GDM1 (cell line): ENCODE results near the gene TMEM134.
A peak's percentile ranks its signal among the peaks of the same experiment; 100 is the strongest.
"Not testable (repeated sequence)": the region's sequence is repeated elsewhere in the genome, so short reads cannot be mapped to it uniquely, and the experiment has no call there.

Source experiments
- DNase-seq: peaks from one replicate; lab custom pipeline; 2025; lab: John Stamatoyannopoulos, UW

TMEM134 gene, protein sequence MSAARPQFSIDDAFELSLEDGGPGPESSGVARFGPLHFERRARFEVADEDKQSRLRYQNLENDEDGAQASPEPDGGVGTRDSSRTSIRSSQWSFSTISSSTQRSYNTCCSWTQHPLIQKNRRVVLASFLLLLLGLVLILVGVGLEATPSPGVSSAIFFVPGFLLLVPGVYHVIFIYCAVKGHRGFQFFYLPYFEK

DNA sequence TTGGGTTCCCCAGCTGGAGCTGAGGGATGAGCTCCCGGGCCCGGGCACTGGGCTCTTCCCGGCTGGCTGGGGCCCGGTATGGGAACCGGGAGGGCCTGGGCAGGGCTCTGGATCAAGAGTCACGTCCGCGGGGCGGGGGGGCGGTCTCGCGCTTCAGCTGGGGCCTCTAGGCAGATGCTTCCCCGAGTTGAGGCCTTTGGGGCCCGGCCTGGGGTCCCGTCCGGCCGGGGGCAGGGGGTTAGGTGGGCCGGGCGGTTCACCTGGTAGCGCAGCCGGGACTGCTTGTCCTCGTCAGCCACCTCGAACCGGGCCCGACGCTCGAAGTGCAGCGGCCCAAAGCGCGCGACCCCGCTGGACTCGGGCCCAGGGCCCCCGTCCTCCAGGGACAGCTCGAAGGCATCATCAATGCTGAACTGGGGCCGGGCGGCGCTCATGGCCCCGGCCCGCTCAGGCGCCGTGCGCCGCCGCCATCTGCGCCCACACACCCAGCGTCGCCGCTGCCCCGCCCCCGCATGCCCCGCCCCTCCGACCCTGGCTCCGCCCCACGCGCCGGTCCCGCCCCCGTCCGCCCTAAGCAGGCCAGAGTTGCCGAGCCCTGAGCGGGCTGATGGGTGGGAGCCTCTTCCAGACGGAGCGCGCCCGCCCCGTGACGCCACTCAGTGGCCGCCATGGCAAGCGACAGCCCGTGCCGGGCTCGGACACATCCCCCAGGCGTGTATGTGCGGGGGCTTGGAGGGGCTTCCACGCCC, at the start of gene TMEM134:
TSS of gene TMEM134 (minus strand) at position 493 of the 749 bp plus-strand sequence. CDS start at position 434, 59 bp downstream.
- DNase-seq, result peak; percentile 88

DNA sequence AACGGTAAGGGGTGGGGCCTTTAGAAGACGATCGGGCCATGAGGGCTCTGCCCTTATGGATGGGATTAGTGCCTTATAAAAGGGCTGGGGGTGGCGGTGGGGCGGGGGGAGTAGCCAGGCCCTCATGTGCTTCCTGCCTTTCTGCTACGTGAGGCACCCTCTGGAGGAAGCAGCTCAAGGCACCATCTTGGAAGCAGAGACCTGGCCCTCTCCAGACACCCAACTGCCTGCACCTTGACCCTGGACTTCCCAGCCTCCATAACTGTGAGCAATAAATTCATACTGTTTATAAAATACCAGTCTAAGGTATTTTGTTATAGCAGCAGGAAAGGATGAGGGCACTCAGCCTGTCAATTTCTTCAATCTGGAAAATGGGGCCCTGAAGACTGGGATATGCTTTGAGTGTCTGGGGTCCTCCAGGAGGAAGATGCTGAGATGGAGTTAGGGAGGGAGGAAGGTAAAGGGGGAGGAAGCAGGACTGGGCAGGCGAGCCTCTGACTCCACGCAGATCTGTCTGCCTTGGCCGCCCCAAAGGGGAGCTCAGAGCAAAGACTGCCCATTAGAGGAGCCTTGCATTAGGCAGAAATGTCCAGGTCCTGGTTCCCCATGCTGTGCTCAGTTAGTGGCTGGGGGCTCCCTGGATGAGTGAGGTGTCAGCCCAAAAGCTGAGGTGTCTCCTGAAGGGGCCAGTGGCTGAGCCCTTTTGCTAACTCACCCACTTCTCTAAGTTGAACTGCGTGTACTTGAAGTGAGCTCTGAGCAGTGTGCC, 48.9 kb upstream of the TMEM134 start:
- no peak for DNase-seq

DNA sequence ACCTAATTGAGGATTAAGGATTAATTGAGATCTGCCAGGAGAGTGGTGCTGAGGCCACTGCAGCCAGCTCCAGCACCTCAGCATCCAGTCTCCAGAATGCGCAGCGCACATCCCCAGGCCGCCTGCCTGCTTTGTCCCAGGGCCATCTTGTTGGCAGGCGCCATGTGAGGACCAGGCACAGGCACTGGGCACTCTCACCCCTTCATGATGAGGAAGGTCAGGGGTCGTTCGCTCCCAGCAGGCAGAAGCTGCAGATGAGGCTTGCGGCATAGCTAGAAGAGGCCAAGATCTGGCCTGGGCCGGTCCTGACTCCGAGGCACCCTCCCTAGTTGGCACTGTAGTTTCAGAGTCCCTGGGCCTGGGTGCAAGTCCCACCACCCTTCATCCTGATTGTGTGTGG, 47.8 kb upstream of the TMEM134 start:
- no peak for DNase-seq

DNA sequence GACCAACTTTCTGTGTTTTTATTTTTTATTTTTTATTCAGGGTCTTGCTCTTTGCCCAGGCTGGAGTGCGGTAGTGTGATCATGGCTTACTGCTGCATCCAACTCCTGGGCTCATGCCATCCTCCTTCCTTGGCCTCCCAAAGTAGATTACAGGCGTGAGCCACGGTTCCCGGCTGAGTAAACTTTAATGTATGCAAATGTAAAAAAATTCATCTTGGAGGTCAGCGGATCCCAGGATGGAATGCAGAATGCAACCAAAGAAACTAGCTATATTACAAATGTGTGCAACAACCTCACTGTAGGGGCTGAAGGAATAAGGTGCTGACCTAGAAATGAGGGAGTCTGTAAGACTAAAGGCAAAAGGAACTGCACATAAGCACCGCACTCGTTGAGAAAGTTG, 45.1 kb upstream of the TMEM134 start:
- no peak for DNase-seq

DNA sequence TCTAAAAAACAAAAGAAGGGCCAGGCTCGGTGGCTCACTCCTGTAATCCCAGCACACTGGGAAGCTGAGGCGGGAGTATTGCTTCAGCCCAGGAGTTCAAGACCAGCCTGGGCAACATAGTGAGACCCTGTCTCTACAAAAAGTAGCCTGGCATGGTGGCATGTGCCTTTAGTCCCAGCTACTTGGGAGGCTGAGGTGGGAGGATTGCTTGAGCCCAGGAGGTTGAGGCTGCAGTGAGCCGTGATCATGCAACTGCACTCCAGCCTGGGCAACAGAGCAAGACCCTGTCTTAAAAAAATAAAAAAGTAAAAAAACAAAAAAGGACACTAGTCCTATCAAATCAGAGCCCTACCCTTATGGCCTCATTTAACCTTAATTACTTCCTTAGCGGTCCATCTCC, 42.5 kb upstream of the TMEM134 start:
- not testable (repeated sequence) for DNase-seq

DNA sequence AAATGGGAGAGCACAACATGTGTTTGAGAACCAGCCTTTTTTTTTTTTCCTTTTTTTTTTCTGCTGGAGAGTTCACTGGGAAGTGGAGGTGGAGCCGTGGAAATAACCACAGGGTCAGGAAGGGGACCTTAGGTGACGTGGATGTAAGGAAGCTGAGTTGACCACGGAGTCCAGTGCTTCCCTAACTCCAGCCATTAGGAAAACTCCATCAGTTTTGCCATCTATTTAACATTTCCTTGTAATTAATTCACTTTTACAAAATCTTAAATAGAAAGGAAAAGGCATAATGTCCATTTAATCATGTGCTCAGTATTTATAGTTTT, 40.9 kb upstream of the TMEM134 start:
- DNase-seq, result no peak

DNA sequence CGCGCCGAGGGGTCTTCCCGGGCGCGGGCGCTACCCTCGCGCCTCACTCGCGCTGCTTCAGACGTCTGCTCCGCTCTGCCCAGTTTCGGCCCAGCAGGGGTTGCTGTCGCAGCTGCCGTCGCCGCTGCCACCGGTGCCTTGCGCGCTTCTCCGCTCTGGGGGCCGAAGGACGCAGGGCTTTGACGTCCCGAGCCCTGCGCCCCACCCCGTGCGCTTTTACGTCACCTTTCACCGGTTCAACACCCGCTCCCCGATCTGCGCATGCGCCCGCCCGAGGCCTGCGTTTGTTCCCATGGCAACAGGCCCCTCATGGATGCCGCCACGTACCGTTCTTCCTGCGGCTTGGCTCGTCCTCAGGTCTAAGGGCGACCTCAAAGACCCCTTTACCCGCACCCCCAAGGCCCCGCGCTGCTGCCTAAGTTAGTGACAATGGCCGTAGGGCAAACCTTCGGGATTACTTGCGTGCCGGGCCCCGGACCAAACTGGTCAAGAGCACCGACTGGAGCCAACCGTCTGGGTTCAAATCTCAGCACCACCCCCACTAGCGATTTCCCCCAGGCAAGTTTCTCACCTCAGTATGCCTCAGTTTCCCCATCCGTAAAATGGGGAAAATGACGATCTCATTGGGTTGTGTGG, 39.6 kb upstream of the TMEM134 start:
- DNase-seq, result peak; percentile 91

DNA sequence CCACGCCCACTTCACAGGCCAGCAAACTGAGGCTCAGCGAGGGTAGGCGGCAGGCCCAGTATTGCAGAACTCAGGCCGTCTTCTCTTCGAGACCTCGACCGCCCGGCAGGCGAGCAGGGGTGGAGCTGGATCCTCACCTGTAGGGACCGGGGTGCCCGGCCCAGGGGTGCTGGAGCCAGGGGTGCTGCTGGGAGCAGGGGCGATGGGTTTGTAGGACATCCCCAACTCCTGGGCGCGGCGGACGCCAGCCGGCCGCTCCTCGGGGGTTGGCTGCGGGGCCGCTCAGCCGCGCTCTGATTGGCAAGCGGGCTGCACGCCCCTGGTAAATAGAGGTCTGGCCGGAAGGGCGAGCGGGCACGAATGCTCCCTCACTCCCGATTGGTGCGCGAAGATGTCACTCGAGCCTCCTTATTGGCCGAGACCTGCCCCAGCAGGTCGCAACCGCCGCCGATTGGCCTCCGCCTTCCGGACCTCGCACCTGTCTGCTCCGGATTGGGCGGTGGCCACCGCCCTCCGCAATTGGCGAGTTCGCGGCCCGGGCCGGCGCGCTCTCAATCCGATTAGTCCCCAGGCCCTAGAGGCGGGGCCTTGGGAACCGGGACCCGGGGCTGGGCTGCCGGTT, 38.9 kb upstream of the TMEM134 start, which contains the start of gene CDK2AP2:
TSS of gene CDK2AP2 (minus strand) at position 299 of the 622 bp plus-strand sequence. CDS start at position 219, 80 bp downstream.
- DNase-seq, result peak; percentile 100

DNA sequence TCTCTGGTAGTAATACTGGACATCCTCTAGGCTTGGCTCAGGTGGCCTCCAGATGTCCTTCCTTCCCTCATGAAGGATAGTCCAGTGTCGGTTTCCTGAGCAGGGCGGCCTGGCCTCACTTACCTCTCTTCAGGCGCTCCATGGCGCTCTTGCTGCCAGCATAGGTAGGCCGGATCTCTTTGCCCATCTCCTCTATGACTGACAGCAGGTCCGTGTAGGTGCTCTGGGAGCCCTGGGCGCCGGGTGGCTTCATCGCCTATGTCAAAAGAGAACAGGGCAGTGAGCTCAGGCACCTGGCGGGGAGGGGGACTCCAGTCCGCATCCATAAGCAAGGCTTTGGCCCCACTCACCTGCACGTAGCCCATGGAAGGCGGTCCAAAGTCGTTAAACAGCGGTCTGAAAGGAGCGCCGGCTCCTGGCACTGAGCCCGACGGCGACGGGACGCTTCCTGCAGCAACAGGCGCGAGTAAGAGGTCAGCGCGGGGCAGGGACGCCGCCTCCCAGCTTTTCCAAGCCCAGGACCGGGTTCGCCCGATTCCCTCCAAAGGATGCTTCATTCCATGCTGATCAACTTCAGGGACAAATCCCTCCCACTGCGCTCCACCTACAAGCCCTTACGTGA, 38.3 kb upstream of the TMEM134 start:
- no peak for DNase-seq

DNA sequence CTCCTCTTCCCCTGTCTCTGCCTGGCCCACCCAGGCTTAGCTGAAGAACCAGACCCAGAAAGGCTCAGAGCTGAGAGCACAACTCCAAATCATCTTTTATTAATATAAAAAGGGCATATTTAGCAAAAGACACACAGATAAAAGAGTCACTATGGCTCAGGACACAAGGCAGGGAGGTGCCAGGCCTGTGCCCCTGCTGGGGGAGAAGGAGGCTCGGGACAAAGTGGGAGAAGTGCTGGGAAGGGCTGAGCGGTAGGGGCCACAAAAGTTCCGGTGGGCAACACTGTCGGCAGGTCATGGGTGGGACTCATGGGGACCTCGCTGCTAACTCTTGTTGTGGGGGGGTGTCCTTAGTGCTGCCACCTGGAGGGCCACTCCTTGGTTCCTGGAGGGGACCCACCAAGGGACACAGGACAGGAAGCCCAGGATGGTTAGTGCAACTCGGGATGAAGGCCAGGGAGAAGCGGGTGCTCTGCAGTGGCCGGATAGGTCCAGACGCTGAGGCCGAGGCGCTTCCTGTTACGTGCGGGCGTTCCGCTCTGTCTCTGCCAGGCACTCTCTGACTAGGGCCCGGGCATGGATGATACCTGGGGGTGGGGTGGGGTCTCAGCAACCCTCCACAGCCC, 37.5 kb upstream of the TMEM134 start:
- DNase-seq, result no peak

DNA sequence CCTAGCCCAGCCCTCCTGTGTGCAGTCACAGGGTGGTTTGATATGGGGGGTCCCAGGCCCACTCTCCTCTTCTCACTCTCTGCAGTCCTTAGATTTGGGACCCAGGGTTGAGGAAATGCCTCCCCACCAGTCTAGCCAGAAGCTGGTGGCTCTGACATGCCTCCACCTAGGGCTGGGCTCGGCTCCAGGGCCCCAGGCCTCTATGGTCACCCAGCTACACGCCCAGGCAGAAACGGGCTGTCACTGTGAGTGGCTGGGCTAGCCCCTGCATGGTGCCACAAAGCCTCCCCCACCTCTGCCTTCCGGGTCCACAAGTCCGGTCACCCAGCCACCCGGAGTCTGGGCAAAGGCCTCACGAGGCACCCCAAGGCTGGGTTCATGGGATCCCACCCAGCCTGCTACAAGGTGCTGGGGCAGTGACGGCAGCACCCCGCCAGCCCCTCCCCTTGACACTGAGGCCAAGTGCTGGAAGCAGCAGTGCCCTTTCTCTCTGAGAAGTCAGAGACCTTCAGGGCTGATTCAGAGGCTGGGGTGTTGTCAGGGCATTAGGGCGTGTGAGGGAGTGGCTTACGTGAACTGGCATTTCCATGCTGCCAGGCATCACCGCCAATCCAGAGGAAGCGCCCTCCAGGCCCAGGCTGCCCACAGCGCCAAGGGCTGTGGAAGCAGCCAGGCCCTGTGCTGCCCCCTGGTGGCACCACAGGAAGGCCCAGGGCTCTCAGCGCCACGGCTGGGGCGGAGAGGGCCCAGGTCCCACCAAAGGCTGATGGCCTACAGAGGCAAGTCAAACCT, 36.8 kb upstream of the TMEM134 start:
- DNase-seq, result peak; percentile 92

DNA sequence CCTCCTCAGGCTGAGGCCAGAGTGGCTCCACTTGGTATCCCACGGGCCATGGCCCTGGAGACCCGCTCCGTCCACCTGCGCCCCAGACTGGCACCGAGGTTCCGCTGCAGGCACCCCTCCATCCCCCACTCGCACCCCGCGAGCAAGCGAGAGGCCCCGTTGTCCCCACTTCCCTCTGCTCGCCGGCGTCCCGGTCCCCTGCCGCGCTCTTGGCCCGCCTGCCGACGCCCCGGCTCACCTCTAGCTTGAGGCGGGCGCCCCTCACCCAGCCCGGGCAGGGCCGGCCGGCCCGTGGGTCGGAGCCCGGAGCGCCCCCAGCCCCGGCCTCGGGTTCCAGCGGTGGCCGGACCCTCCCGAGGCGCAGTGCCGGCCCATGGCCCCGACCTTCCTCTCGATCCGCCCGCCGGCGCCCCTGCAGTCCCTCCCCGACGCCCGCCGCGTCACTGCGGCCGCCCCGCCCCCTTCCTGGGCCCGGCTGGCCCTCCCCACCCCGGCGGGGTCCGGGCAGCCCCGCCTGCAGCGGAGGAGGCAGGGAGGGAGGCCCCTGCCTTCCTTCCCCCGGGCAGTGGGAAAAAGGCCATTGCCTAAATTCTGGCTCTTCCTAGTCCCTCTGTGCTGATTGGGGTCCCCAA, 36.0 kb upstream of the TMEM134 start, which contains the start of gene PITPNM1:
TSS of gene PITPNM1 (minus strand) at position 414 of the 632 bp plus-strand sequence. CDS start 1,183 bp downstream, outside the sequence.
- peak; percentile 18 for DNase-seq

DNA sequence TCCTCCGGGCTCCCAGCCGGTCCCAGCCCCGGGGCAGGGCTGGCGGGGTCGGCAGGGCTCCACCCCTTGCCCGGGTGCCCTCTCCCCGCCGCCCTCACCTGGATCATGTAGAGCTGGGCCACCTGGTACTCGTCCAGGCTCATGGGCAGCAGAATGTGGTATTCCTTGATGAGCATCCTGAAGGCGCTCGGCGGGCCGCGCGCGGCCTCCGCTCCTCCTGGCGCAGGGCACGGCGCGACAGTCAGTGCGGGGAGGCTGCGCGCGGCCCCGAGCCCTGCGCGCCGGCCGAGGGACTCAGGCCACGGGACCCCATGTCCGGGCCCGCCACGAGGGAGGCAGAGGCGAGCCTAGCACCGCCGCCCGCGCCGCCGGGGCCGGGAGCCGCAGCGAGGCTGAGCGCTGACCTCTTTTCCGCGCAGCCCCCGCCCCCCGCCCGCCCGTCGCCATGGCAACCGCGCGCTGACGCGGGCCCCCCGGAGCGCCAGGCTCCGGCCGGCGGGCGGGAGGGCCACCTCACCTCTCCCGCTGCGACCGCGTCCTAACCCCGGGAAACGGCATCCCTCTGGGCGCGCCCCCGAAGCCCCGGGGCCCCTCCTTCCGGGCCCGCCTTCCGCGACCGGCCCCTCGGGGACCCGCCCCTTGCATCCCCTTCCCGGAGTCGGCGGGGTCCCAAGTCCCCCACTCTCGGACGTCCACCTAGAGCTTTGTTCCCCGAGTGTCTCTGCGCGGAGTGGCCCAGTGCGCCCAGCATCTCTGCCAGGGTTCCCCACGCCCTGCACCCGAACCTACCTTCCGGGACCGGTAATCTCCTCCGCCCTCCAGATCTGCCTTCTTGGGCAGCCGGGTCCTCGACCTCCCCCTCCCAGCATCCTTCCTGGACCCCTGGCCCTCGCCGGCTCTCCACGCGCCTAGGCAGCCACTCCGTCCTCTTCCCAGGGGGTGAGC, 35.2 kb upstream of the TMEM134 start:
- no peak for DNase-seq

DNA sequence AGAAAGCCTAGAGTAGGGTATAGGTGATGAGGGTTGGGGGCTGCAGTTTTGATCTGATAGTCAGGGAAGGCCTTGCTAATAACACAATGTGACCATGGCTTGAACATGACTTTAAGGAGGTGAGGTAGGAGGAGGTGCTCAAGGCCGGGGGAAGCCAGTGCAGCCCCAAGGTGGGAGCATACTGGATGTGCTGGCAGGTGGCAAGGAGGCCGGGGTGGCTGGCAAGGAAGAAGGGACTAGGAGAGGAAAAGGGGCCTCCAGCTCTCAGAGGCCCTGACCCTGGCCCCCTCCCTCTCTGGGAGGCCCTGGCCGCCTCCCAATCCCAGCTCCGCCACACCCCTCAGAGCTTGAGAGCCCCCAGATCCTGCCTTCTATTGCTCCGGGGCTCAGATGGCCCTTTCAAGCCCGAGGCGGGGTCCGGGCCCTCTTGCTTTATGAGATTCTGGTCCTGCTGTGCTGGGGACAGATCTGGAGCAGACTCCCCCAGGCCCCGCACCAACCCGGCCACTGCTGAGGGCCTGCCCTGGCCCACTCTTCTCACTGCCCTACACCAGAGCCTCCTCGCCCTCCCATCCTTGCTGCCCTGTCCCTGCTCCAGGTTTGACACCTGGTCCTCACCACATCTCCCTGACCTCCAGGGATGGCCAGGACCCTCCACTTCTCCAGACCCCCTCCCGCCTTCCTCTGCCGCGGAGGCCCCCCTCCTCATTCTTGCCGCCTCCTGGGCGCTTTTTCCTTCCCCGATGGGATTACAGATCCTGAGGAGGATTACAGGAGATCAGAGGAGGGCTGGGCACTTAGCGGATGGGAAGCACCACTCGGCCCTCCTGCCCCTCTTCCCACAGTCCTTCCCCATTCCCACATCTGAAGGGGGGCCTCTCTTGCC, 34.3 kb upstream of the TMEM134 start:
- no peak for DNase-seq

DNA sequence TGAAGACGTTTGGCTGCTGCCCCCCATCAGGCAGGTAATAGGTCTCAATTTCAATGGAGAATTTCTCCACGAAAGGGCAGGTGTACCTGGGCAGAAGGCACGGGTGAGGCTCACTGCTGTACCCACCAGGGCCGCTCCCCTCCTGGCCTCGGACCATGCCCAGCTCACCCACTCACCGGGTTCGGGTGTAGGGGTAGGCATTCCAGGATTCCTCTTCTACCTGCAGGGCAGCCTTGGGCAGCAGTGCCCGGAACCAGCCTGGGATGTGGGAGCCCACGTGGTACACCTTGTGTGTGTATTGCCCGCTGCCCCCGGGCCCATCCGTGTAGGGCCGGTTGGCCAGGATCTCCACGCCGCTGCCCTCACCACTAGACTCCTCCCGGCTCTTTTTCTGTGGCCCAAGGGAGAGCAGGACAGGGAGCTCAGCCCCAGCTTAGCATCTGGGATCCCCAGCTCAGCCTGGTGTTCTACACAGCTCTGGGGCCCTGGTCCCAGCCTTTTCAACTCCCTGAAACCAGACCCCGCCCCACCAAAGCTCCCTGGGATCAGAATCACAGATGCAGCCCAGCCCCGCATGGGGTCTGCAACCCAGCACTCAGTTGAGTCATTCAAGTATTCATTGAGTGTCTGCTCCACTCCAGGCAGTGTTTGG, 33.4 kb upstream of the TMEM134 start:
- no peak for DNase-seq

DNA sequence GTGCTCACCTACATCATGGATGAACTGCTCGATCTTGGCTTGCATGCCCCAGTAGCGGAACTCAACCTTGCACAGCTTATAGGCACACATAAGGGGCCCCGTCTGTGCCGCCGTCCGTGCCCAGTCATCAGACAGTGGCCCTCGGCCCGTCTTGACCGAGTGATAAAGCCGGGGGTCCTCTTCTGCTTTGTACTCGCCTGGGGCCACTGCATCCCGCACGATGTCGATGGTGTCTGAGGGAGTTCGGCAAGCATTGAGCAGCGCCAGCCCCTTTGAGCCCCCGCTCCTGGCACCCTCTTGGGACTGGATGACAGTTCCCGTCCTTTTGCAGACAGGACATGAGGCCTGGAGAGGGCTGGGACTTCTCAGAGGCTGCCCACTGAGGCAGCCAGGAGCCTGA, 32.8 kb upstream of the TMEM134 start:
- no peak for DNase-seq
